SK-N-SH treated with all-trans-retinoic acid at 6 μM for 48 hours (cell line): ENCODE results near the gene HS3ST4.

ENCODE experiments used
- ARNTL ChIP-seq: fragments of 450-650 bp; formaldehyde crosslinking; IDR thresholded peaks from 2 replicates; pipeline ENCODE4 v1.5.0; 2020; ENCODE audit warnings: low read depth, mild to moderate bottlenecking, moderate library complexity, borderline replicate concordance
- CSDC2 ChIP-seq: fragments of 250-450 bp; sonication (Bioruptor Pico); IDR thresholded peaks from 2 replicates; pipeline ENCODE4 v1.5.0; 2020; ENCODE audit warnings: mild to moderate bottlenecking, moderate library complexity

GRCh38 chr16:26050472-26050871 is 358.7 kb downstream of the HS3ST4 start:
- TF ChIP-seq ARNTL, result no peak
- TF ChIP-seq CSDC2 (CRISPR knock-in tag), result no peak
